A549 treated with ZK216348 at 1 μM for 4 hours (cell line): ENCODE data around the gene KCNJ9. TPM values are rescaled to one million over a fixed set of nuclear protein-coding genes. Genes with fewer than 3 reads are reported as not detected.

Experiments
- total RNA-seq: library from RNA; stranded (reverse); fragments of 200-300 nt; extraction: Qiagen RNA extraction; gene quantifications from 5 replicates; pipeline ENCODE4 v1.2.3, GENCODE V29; 2022; ENCODE audit warnings: low read depth

The KCNJ9 gene
- not detected in 5 replicates for total RNA-seq

DNA sequence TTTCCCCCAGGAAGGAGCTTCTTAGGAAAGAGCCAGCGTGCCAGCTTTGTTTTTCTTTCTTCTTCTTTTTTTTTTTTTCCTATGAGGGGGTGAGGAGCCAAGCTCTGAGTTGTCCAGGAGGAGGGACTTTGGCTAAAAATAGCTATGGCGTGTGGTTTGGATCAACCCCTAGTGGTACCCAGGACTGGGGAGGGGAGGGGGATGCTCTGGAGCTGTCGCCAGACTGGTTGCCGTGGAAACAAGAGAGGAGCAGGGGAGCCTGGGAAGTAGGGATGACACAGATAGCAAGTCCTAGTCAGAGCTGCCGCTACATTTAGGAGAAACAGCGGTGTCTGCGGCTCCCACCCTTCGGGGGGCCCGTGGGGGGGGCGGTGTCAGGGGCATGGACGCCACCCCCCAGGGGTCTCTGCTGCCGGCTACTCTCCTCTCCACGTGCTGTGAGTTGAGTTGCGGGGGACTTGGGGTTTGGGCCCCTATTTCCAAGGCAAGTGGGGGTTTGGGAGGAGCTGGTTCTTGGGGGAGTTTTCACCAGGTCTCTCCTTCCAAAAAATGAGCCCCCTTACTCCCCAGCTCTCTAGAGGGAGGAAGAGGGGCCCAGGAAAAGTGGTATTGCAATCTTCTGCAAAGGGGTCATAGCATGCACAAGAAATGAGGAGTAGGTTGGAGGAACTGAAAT is at the start of gene KCNJ9:
Gene KCNJ9, plus strand, starts transcription at position 278 of the 676 bp plus-strand sequence. CDS start 2,493 bp downstream, outside the sequence.

DNA sequence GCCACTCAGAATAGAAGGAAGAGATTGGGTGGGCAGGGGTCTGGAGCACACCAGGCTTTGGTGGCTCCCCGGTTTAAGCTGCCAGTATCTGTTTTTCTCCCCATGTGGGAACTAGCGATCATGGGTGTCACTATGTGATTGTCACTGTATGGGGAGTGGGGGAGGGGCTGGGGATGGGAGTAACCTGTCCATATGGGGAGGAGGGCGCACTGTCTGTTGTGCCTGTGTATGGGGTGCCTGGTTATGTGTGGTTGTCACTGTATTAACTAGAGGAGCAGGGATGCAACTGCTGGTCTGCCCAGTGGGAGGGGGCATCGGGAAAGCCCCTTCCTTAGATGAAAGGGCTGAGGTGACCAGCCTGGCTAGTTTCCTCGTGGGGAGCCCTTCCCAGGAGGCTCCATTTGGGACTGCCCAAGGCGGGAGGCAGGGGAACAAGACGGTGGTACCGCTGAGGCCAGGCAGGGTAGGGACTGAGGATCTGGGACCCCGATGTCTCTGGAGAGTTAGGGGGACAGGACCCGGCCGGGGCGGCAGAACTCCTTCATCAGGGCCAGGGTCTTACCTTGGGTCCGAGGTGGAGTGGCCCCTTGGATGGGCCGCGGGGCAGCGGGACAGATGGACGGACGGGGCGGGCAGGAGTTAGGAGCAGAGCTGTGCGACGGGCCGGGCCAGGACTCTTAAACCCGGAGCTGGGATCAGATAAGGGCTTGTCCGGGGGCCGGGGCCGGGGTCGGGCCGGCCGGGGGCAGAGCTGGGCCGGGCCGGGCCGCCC is 11.7 kb upstream of the KCNJ9 start, which contains the start of gene KCNJ10:
Gene KCNJ10, minus strand, starts transcription at position 701 of the 772 bp plus-strand sequence. CDS start 27,628 bp downstream, outside the sequence.

GRCh38 chr1:160097911-160098851 is 16.8 kb downstream of the KCNJ9 start, which contains the start of gene IGSF8:
TSS of gene IGSF8 (minus strand) at chr1:160098619. CDS start at chr1:160098472, 147 bp downstream.

GRCh38 chr1:160115545-160116282 is 34.4 kb downstream of the KCNJ9 start, which contains the start of gene ATP1A2:
TSS of gene ATP1A2 (plus strand) at chr1:160115759. CDS start at chr1:160115862, 103 bp downstream.

Other genes starting within 250 kb of the KCNJ9 start
- gene VSIG8, start 218.9 kb upstream of the KCNJ9 start, total RNA-seq = not detected in 5 replicates
- gene CFAP45, start 181.4 kb upstream of the KCNJ9 start, total RNA-seq = 0.32 to 1.1 TPM (median 0.62 TPM) in 5 replicates
- gene TAGLN2, start 156.0 kb upstream of the KCNJ9 start, total RNA-seq = 993 to 1,093 TPM (median 1,041 TPM) in 5 replicates
- gene IGSF9, start 135.9 kb upstream of the KCNJ9 start, total RNA-seq = 0.12 to 0.33 TPM (median 0.29 TPM) in 5 replicates
- gene SLAMF9, start 127.3 kb upstream of the KCNJ9 start, total RNA-seq = 0.19 to 0.75 TPM (median 0.39 TPM) in 4 of 5 replicates, not detected in the other
- 3.0 to 5.1 TPM (median 4.9 TPM) in 5 replicates for gene PIGM, start 49.5 kb upstream of the KCNJ9 start, total RNA-seq
- not detected in 5 replicates for gene KCNJ10, start 11.4 kb upstream of the KCNJ9 start, total RNA-seq
- 3.7 to 10.6 TPM (median 9.2 TPM) in 5 replicates for gene IGSF8, start 17.1 kb downstream of the KCNJ9 start, total RNA-seq
- gene ATP1A2, start 34.2 kb downstream of the KCNJ9 start, total RNA-seq = 0.12 to 0.14 TPM (median 0.13 TPM) in 3 of 5 replicates, not detected in the others
- not detected in 5 replicates for gene ATP1A4, start 70.1 kb downstream of the KCNJ9 start, total RNA-seq
- gene CASQ1, start 109.0 kb downstream of the KCNJ9 start, total RNA-seq = not detected in 5 replicates
- gene PEA15, start 123.8 kb downstream of the KCNJ9 start, total RNA-seq = 180 to 206 TPM (median 191 TPM) in 5 replicates
- 42.4 to 57.7 TPM (median 47.0 TPM) in 5 replicates for gene DCAF8, start 181.0 kb downstream of the KCNJ9 start, total RNA-seq
- gene PEX19, start 203.6 kb downstream of the KCNJ9 start, total RNA-seq = 16.9 to 27.0 TPM (median 25.1 TPM) in 5 replicates